HG02938 (cell line): ENCODE results near the gene BEST3.
"Not testable (repeated sequence)": the region's sequence is repeated elsewhere in the genome, so short reads cannot be mapped to it uniquely, and the experiment has no call there.

ENCODE experiments used
- ATAC-seq: cut with Tn5 transposase; IDR thresholded peaks from one replicate; pipeline ENCODE4 v1.9.1; 2021; ENCODE audit warnings: mild to moderate bottlenecking, moderate library complexity; ENCODE audit not compliant: unreplicated experiment

Gene BEST3

GRCh38 chr12:69604275-69604674 is 94.8 kb downstream of the BEST3 start:
- ATAC-seq = not testable (repeated sequence)
